Bronchial epithelial cell (primary cell): ENCODE data around the gene SETD5. TPM values are rescaled to one million over a fixed set of nuclear protein-coding genes. Genes with fewer than 3 reads are reported as not detected.

Source experiments
- DNase-seq: peaks from one replicate; pipeline ENCODE4 v3.0.0-alpha.2; 2010; ENCODE audit warnings: low read depth
- FAIRE-seq: peaks from 2 replicates; lab custom pipeline; 2011; peaks lifted over from hg19 to GRCh38; lab: Jason Lieb, UNC
- H3K27me3 ChIP-seq: 2 replicates; pipeline ENCODE4 v1.5.1; 2011; ENCODE audit warnings: low read length; ENCODE audit not compliant: control insufficient read depth, insufficient read depth
- H3K36me3 ChIP-seq: 2 replicates; pipeline ENCODE4 v1.5.1; 2011; ENCODE audit warnings: low read length; ENCODE audit not compliant: control insufficient read depth, insufficient read depth
- H3K4me3 ChIP-seq: 2 replicates; pipeline ENCODE4 v1.5.1; 2011; ENCODE audit warnings: mild to moderate bottlenecking, low read depth, low read length, control low read depth
- CTCF ChIP-seq: IDR thresholded peaks from 2 replicates; pipeline ENCODE4 v1.5.1; 2011; ENCODE audit warnings: mild to moderate bottlenecking, moderate library complexity, low read length, control low read depth, inconsistent platforms; ENCODE audit not compliant: insufficient read depth, severe bottlenecking
- total RNA-seq: library from RNA; depleted of rRNA; stranded (reverse); fragments of >200 nt; gene quantifications from 2 replicates; pipeline ENCODE4 v1.2.1, GENCODE V29; 2014

The SETD5 gene
- total RNA-seq, 1 donor from 2014 or later = 53.7 TPM

- no peak for DNase-seq
These were observed 5.2 kb downstream of the SETD5 start for GRCh38 chr3:9402410-9403228.

DNA sequence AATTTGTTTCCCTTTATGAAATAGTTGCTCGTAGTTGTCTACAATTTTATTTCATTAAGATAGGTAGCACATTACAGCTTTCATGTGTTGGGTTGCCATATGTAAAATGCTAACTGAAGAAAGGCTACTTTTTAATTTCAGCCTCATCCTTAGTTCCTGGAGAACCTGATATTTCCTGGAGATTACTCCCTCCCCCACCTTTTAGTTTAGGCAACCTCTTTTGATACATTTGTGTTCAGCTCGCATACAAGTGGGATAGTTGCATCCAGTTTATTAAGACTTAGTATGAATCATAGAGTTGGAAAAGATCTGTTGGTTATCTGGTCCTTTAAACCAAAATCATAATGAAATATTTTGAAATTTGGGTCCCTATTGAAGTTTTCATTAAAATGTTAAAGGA, 6.0 kb downstream of the SETD5 start:
- FAIRE-seq (no peak), DNase-seq (no peak)
- H3K4me3 ChIP-seq = no peak overlapping the region

More at GRCh38 chr3:9402410-9403228, 5.2 kb downstream of the SETD5 start:
- Histone ChIP-seq H3K27me3 (no peaks in the 10 kb centered on the region), H3K4me3 (no peak overlapping the region), H3K36me3 (no peaks in the 10 kb centered on the region)
- no peak for TF ChIP-seq CTCF
- no peak for FAIRE-seq

DNA sequence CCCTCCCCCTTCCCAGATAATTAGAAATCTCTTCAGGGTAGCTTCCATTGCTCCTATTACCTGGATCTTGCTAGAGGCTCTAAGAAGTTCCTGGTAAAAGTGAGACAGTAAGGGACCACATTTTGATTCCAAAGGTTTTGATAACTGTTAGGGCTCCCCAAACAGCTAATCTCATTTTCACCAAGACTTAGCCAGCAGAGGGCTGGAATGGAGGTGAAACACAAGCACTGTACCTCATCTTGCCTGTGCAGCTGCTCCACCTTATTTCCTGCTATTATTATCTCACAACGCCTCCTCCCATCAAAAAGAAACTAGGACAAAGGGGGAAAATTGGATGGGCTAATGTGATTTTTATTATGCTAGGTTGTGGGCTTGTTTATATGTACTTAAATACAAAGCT, 7.3 kb downstream of the SETD5 start:
- no peak for FAIRE-seq
- H3K4me3 ChIP-seq = no peak overlapping the region
- no peak for DNase-seq

More for the DNA sequence above, 6.0 kb downstream of the SETD5 start:
- Histone ChIP-seq H3K36me3 (peaks cover 2% of the 10 kb centered on the region), H3K27me3 (no peaks in the 10 kb centered on the region)
- no peak for TF ChIP-seq CTCF

DNA sequence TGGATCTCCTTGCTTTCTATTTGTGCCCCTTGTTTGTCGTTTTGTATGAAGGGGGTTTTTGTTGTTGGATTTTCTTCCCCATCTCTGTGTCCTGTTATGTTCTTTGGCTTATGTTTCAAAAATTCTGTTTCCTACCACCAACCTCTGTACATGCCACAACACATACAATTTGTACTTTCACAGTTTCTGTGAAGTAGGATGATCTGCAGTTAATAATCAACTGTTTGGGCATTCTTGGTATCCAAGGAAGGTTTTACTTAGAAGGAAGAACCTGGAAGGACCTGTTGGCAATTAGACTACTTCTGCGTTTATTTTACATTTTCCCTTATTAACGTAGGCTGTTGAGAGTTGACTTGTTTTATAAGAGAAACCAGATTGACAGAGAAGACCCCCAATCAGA, 8.3 kb downstream of the SETD5 start:
- H3K36me3 ChIP-seq = peaks cover 2% of the 10 kb centered on the region
- H3K27me3 ChIP-seq = no peaks in the 10 kb centered on the region
- DNase-seq = no peak
- no peak for FAIRE-seq
- H3K4me3 ChIP-seq = no peak overlapping the region
- no peak for TF ChIP-seq CTCF

More for the DNA sequence above, 7.3 kb downstream of the SETD5 start:
- H3K36me3 ChIP-seq = peaks cover 2% of the 10 kb centered on the region
- H3K27me3 ChIP-seq = no peaks in the 10 kb centered on the region
- peak; percentile 36 for TF ChIP-seq CTCF

- Histone ChIP-seq H3K36me3 (peaks cover 2% of the 10 kb centered on the region), H3K4me3 (no peak overlapping the region), H3K27me3 (no peaks in the 10 kb centered on the region)
- TF ChIP-seq CTCF = no peak
- FAIRE-seq (no peak), DNase-seq (no peak)
These were observed 9.6 kb downstream of the SETD5 start for GRCh38 chr3:9406856-9407626.
